ENCODE results near the gene HMCN1. TPM values are rescaled to one million over a fixed set of nuclear protein-coding genes. Genes with fewer than 3 reads are reported as not detected.

Gene HMCN1
- total RNA-seq, 1 experiment from 2014 or later, result 0.23 TPM

- POLR2A ChIA-PET, result no interaction called here
- no peaks in the 10 kb centered on the region for H3K27me3 ChIP-seq (ENCODE audit: control insufficient read depth, insufficient read depth, low read length)
- DNase-seq (ENCODE audit: low read depth, low spot score) (no peak), ATAC-seq (no peak)
- no peaks in the 10 kb centered on the region for H3K4me1 ChIP-seq (ENCODE audit: control insufficient read depth, insufficient read depth, low read length)
- no peaks in the 10 kb centered on the region for H3K9me3 ChIP-seq (ENCODE audit: control insufficient read depth, insufficient read depth, low read depth, low read length)
- in situ Hi-C loops (cut with HindIII; ENCODE audit: low pct_unique_long_range_greater_than_20kb, low sequenced_read_pairs) (no loop called here), intact Hi-C loops (cut with micrococcal nuclease; ENCODE audit: unreplicated experiment) (no loop called here)
- no TSS peak for BruUV-seq (replicated peaks)
- H3K27ac ChIP-seq (ENCODE audit: low read length), result no peak overlapping the region
- no peak overlapping the region for H3K4me3 ChIP-seq (ENCODE audit: low read depth in 2 of 2, low read length in 2 of 2)
- H3K36me3 ChIP-seq (ENCODE audit: control insufficient read depth, insufficient read depth, low read length), result no peaks in the 10 kb centered on the region
- no peak for TF ChIP-seq SIN3A (IDR thresholded peaks at IDR 0.05; ENCODE audit: borderline replicate concordance, insufficient read depth, low read depth, low read length)
- no peak for TF ChIP-seq TCF7L2 (IDR thresholded peaks at IDR 0.05; ENCODE audit: low read depth, low read length)
- no peak for TF ChIP-seq REST (IDR thresholded peaks at IDR 0.05; ENCODE audit: insufficient read depth in 1 of 2, low read depth in 2 of 2, low read length in 1 of 2)
- TF ChIP-seq CTCF (IDR thresholded peaks at IDR 0.05), result no peak
- TF ChIP-seq POLR2AphosphoS5 (IDR thresholded peaks at IDR 0.05; ENCODE audit: low read depth, low read length), result no peak
- CTCF ChIA-PET, result no interaction called here
Measured at GRCh38 chr1:185785586-185785985, 51.4 kb downstream of the HMCN1 start.

GRCh38 chr1:185786524-185786923 lies 52.3 kb downstream of the HMCN1 start:
- DNase-seq (ENCODE audit: low read depth, low spot score) (no peak), ATAC-seq (no peak)
- H3K27me3 ChIP-seq (ENCODE audit: control insufficient read depth, insufficient read depth, low read length), result no peaks in the 10 kb centered on the region
- no peak overlapping the region for H3K27ac ChIP-seq (ENCODE audit: low read length)
- no peaks in the 10 kb centered on the region for H3K9me3 ChIP-seq (ENCODE audit: control insufficient read depth, insufficient read depth, low read depth, low read length)
- no peaks in the 10 kb centered on the region for H3K36me3 ChIP-seq (ENCODE audit: control insufficient read depth, insufficient read depth, low read length)
- no peaks in the 10 kb centered on the region for H3K4me1 ChIP-seq (ENCODE audit: control insufficient read depth, insufficient read depth, low read length)
- no peak overlapping the region for H3K4me3 ChIP-seq (ENCODE audit: low read depth in 2 of 2, low read length in 2 of 2)
- in situ Hi-C loops (cut with HindIII; ENCODE audit: low pct_unique_long_range_greater_than_20kb, low sequenced_read_pairs) (no loop called here), intact Hi-C loops (cut with micrococcal nuclease; ENCODE audit: unreplicated experiment) (no loop called here)
- TF ChIP-seq REST (IDR thresholded peaks at IDR 0.05; ENCODE audit: insufficient read depth in 1 of 2, low read depth in 2 of 2, low read length in 1 of 2) (no peak), CTCF (IDR thresholded peaks at IDR 0.05) (no peak), SIN3A (IDR thresholded peaks at IDR 0.05; ENCODE audit: borderline replicate concordance, insufficient read depth, low read depth, low read length) (no peak)
- no TSS peak for BruUV-seq (replicated peaks)
- ChIA-PET CTCF (no interaction called here), POLR2A (no interaction called here)

Measured in Panc1 (cell line).